GM12892 (cell line): Measurements from ENCODE around the gene COL6A6.

ENCODE experiments used
- POLR2A ChIP-seq: IDR thresholded peaks from 2 replicates; pipeline ENCODE4 v1.6.1; 2011; ENCODE audit warnings: low read depth, low read length, control low read depth
- POLR2AphosphoS5 ChIP-seq: IDR thresholded peaks from 2 replicates; pipeline ENCODE4 v1.6.1; 2011; ENCODE audit warnings: low read depth, low read length, control low read depth

DNA sequence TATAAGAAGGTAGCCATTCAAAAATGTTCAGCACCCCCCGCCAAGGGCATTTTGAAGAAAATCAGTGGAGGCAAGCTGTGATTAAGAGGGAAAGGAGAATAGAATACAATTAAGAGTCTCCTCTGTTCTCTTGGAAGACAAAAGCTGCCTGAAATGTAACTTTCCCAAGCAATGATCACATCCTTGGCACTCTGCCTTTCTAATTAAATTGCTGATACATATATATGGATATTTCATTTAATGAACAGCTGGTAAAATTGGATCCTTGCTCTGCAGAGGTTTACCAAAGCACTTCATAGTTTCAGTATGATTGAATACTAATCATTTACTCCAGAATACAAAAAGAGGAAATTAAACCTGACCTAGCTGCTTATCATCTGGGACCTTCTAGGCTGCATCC, 10.4 kb downstream of the COL6A6 start:
- TF ChIP-seq POLR2AphosphoS5 (no peak), POLR2A (no peak)
